Ascending aorta (tissue), 2 donors: ENCODE results near the gene NSUN4. TPM values are rescaled to one million over a fixed set of nuclear protein-coding genes. Genes with fewer than 3 reads are reported as not detected.

ENCODE experiments used
- DNase-seq, 2 donors: peaks; one replicate each; pipeline ENCODE4 v3.0.0-alpha.2; 2019; ENCODE audit warnings: low spot score in 2 of 2
- H3K27ac ChIP-seq, 2 donors: fragments of 200-600 bp; sonication (generic); one replicate each; pipeline ENCODE4 v1.5.1; 2016 to 2017; ENCODE audit warnings: mild to moderate bottlenecking in 1 of 2
- H3K27me3 ChIP-seq: fragments of 200-600 bp; sonication (generic); one replicate; pipeline ENCODE4 v1.5.1; 2017
- H3K36me3 ChIP-seq, 2 donors: fragments of 200-600 bp; sonication (generic); one replicate each; pipeline ENCODE4 v1.5.1; 2016
- H3K4me1 ChIP-seq, 2 donors: fragments of 200-600 bp; sonication (generic); one replicate each; pipeline ENCODE4 v1.5.1; 2016 to 2017; ENCODE audit warnings: mild to moderate bottlenecking in 1 of 2
- H3K4me3 ChIP-seq, 2 donors: fragments of 200-600 bp; sonication (generic); one replicate each; pipeline ENCODE4 v1.5.1; 2016 to 2017; ENCODE audit warnings: mild to moderate bottlenecking in 1 of 2
- H3K9me3 ChIP-seq, 2 donors: fragments of 200-600 bp; sonication (generic); one replicate each; pipeline ENCODE4 v1.5.1; 2016
- CTCF ChIP-seq, 3 experiments: fragments of 200-600 bp in 2 of 3; fragments of 450-650 bp in 1 of 3; sonication (generic) in 2 of 3; IDR thresholded peaks; one replicate each; pipeline ENCODE4 v1.5.1; 2016 to 2019; ENCODE audit warnings: antibody characterized with exemption in 3 of 3, mild to moderate bottlenecking in 1 of 3, moderate library complexity in 1 of 3
- intact Hi-C: fragments of 100-400 bp; cut with DNase I; formaldehyde crosslinking; loops from one replicate; pipeline ENCODE4 v1.15.1; 2023
- total RNA-seq: library from RNA; depleted of rRNA; stranded (reverse); fragments of >200 nt; gene quantifications from one replicate; pipeline ENCODE4 v1.1.0, GENCODE V29; 2016

The NSUN4 gene
- total RNA-seq, 1 donor from 2014 or later, result 6.1 TPM

GRCh38 chr1:46394872-46395465, 54.4 kb downstream of the NSUN4 start:
- H3K27ac ChIP-seq, result no peak overlapping the region
- H3K4me1 ChIP-seq, result peaks cover 0 to 6% of the 10 kb centered on the region in 2 donors
- H3K36me3 ChIP-seq, result peaks cover 0 to 2% of the 10 kb centered on the region in 2 donors
- no peak for DNase-seq
- no peaks in the 10 kb centered on the region for H3K27me3 ChIP-seq
- peak overlapping the region; percentile 60 to 69 for H3K4me3 ChIP-seq
- H3K9me3 ChIP-seq, result peaks cover 0 to 12% of the 10 kb centered on the region in 2 donors
- no peak for TF ChIP-seq CTCF (IDR thresholded peaks at IDR 0.05)
- intact Hi-C loops, result loop anchor here (2.0 kb wide), 1 partner anchor 324 kb away; the partner anchor contains the start of gene EFCAB14

GRCh38 chr1:46396441-46397398, 56.1 kb downstream of the NSUN4 start:
- H3K27me3 ChIP-seq, result no peaks in the 10 kb centered on the region
- no peak for DNase-seq
- H3K4me3 ChIP-seq, result no peak overlapping the region
- H3K27ac ChIP-seq, result no peak overlapping the region
- no peak for TF ChIP-seq CTCF (IDR thresholded peaks at IDR 0.05)
- H3K4me1 ChIP-seq, result peaks cover under 1 to 8% of the 10 kb centered on the region in 2 donors
- intact Hi-C loops, result no loop called here
- H3K9me3 ChIP-seq, result peaks cover 0 to 12% of the 10 kb centered on the region in 2 donors
- no peaks in the 10 kb centered on the region for H3K36me3 ChIP-seq

- DNase-seq, result no peak
- intact Hi-C loops, result no loop called here
Observed at GRCh38 chr1:46399307-46399706, 58.7 kb downstream of the NSUN4 start.

GRCh38 chr1:46400421-46400820, 59.8 kb downstream of the NSUN4 start:
- Histone ChIP-seq H3K4me1 (peaks cover 6 to 18% of the 10 kb centered on the region in 2 donors), H3K27ac (no peak overlapping the region), H3K36me3 (no peaks in the 10 kb centered on the region), H3K27me3 (no peaks in the 10 kb centered on the region), H3K4me3 (no peak overlapping the region), H3K9me3 (no peaks in the 10 kb centered on the region)
- no peak for DNase-seq
- no peak for TF ChIP-seq CTCF (IDR thresholded peaks at IDR 0.05)
- intact Hi-C loops, result no loop called here

More at GRCh38 chr1:46399307-46399706, 58.7 kb downstream of the NSUN4 start:
- no peak overlapping the region for H3K27ac ChIP-seq
- no peaks in the 10 kb centered on the region for H3K36me3 ChIP-seq
- no peaks in the 10 kb centered on the region for H3K27me3 ChIP-seq
- H3K9me3 ChIP-seq, result no peaks in the 10 kb centered on the region
- H3K4me3 ChIP-seq, result no peak overlapping the region
- H3K4me1 ChIP-seq, result peaks cover 6 to 18% of the 10 kb centered on the region in 2 donors
- no peak for TF ChIP-seq CTCF (IDR thresholded peaks at IDR 0.05)

- no peak overlapping the region for H3K27ac ChIP-seq
- no peaks in the 10 kb centered on the region for H3K9me3 ChIP-seq
- DNase-seq, result no peak
- intact Hi-C loops, result no loop called here
- H3K36me3 ChIP-seq, result no peaks in the 10 kb centered on the region
- no peak overlapping the region for H3K4me3 ChIP-seq
- peaks cover 9 to 23% of the 10 kb centered on the region in 2 donors for H3K4me1 ChIP-seq
- no peaks in the 10 kb centered on the region for H3K27me3 ChIP-seq
- no peak for TF ChIP-seq CTCF (IDR thresholded peaks at IDR 0.05)
Observed at GRCh38 chr1:46401154-46401913, 60.7 kb downstream of the NSUN4 start.
